ENCODE results near the gene PRXL2A. TPM values are rescaled to one million over a fixed set of nuclear protein-coding genes. Genes with fewer than 3 reads are reported as not detected.

PRXL2A gene
- total RNA-seq, 1 donor from 2014 or later, result 132 TPM

DNA sequence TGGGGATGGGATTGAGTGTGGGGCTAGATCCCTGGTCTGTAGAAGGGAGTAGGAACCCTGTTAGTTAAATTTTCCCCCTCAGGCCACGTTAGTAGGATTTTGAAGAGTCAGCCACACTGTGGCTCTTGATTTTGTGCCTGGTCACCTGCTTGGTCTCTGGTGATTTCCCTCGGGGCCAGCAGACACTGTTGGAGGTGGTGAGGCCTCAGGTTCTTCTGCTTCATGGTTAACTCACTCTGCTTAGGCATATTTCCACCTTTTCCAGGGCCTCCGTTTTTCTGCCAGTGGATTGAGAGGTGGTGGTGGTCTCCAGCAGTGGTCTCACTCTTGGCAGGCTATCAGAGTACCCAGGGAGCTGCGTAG lies 49.9 kb downstream of the PRXL2A start:
- H3K27ac Mint-ChIP-seq, result peak overlapping the region; percentile 98
- DNase-seq (ENCODE audit: low spot score, unreplicated experiment), result no peak
- peaks cover 69% of the 10 kb centered on the region for H3K4me1 Mint-ChIP-seq (ENCODE audit: low read depth)
- no peaks in the 10 kb centered on the region for H3K27me3 Mint-ChIP-seq
- H3K9me3 Mint-ChIP-seq (ENCODE audit: low read depth), result no peaks in the 10 kb centered on the region
- H3K36me3 Mint-ChIP-seq (ENCODE audit: insufficient read depth), result peaks cover under 1% of the 10 kb centered on the region
- TF ChIP-seq CTCF (IDR thresholded peaks at IDR 0.05; ENCODE audit: unreplicated experiment), result no peak
- H3K4me3 Mint-ChIP-seq (ENCODE audit: low read depth), result peak overlapping the region; percentile 44

- peak overlapping the region; percentile 98 for H3K27ac Mint-ChIP-seq
- no peak for DNase-seq (ENCODE audit: low spot score, unreplicated experiment)
- no peak for TF ChIP-seq CTCF (IDR thresholded peaks at IDR 0.05; ENCODE audit: unreplicated experiment)
- H3K4me3 Mint-ChIP-seq (ENCODE audit: low read depth), result peak overlapping the region; percentile 44
- no peaks in the 10 kb centered on the region for H3K27me3 Mint-ChIP-seq
- H3K4me1 Mint-ChIP-seq (ENCODE audit: low read depth), result peaks cover 69% of the 10 kb centered on the region
- H3K9me3 Mint-ChIP-seq (ENCODE audit: low read depth), result no peaks in the 10 kb centered on the region
- peaks cover 2% of the 10 kb centered on the region for H3K36me3 Mint-ChIP-seq (ENCODE audit: insufficient read depth)
Measured at GRCh38 chr10:80458638-80459037, 50.3 kb downstream of the PRXL2A start.

GRCh38 chr10:80459047-80459865 lies 50.9 kb downstream of the PRXL2A start:
- Mint-ChIP-seq H3K36me3 (ENCODE audit: insufficient read depth) (peaks cover 2% of the 10 kb centered on the region), H3K4me1 (ENCODE audit: low read depth) (peaks cover 74% of the 10 kb centered on the region), H3K27me3 (no peaks in the 10 kb centered on the region), H3K4me3 (ENCODE audit: low read depth) (peak overlapping the region; percentile 29), H3K27ac (peak overlapping the region; percentile 98), H3K9me3 (ENCODE audit: low read depth) (no peaks in the 10 kb centered on the region)
- no peak for DNase-seq (ENCODE audit: low spot score, unreplicated experiment)
- no peak for TF ChIP-seq CTCF (IDR thresholded peaks at IDR 0.05; ENCODE audit: unreplicated experiment)

- peaks cover 86% of the 10 kb centered on the region for H3K4me1 Mint-ChIP-seq (ENCODE audit: low read depth)
- H3K27ac Mint-ChIP-seq, result peak overlapping the region; percentile 98
- no peaks in the 10 kb centered on the region for H3K27me3 Mint-ChIP-seq
- H3K36me3 Mint-ChIP-seq (ENCODE audit: insufficient read depth), result peaks cover 2% of the 10 kb centered on the region
- no peaks in the 10 kb centered on the region for H3K9me3 Mint-ChIP-seq (ENCODE audit: low read depth)
- peak; percentile 77 for DNase-seq (ENCODE audit: low spot score, unreplicated experiment)
- TF ChIP-seq CTCF (IDR thresholded peaks at IDR 0.05; ENCODE audit: unreplicated experiment), result no peak
- peak overlapping the region; percentile 61 for H3K4me3 Mint-ChIP-seq (ENCODE audit: low read depth)
Measured at GRCh38 chr10:80460399-80461207, 52.3 kb downstream of the PRXL2A start.

Data from progenitor cell of endocrine pancreas (in vitro differentiated cells).